AG09309 (cell line): ENCODE measurements around the gene CDK14.

ENCODE experiments used
- DNase-seq: peaks from one replicate; pipeline ENCODE4 v3.0.0-alpha.2; 2010; ENCODE audit warnings: low read depth
- H3K4me3 ChIP-seq: 2 replicates; pipeline ENCODE4 v1.5.1; 2011; ENCODE audit warnings: mild to moderate bottlenecking, low read depth, low read length, moderate library complexity; ENCODE audit not compliant: control insufficient read depth
- CTCF ChIP-seq: IDR thresholded peaks from 2 replicates; pipeline ENCODE4 v1.5.1; 2011; ENCODE audit warnings: mild to moderate bottlenecking, low read depth, low read length, inconsistent platforms; ENCODE audit not compliant: insufficient read depth, control insufficient read depth; ENCODE audit errors: missing control alignments

The CDK14 gene

GRCh38 chr7:91140982-91141381 lies 544.9 kb downstream of the CDK14 start:
- H3K4me3 ChIP-seq: no peak overlapping the region
- DNase-seq: no peak
- TF ChIP-seq CTCF: no peak

GRCh38 chr7:91142743-91143142 lies 546.6 kb downstream of the CDK14 start:
- no peak overlapping the region for H3K4me3 ChIP-seq
- TF ChIP-seq CTCF: no peak
- no peak for DNase-seq

GRCh38 chr7:91149341-91150246 lies 553.5 kb downstream of the CDK14 start:
- no peak for DNase-seq
- no peak overlapping the region for H3K4me3 ChIP-seq
- TF ChIP-seq CTCF: no peak

DNA sequence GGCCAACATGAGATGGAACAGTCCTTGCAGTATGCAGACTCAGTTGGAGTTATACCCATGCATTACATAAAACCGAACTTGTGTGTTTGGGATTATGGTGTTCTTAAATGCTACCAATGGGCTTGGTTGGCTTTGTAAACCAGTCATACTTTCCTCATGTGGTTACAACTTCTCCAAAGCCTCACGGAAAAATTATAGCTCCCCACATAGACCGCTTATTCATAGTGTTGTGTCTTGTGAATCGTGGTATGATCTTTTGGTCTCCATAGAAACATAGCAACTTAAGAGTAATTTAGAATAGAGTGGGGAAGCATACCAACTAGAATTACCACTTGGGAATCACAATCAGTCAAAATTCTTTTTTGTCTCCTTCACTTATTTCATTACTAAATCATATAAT lies 555.8 kb downstream of the CDK14 start:
- no peak for DNase-seq
- H3K4me3 ChIP-seq: no peak overlapping the region
- TF ChIP-seq CTCF: no peak

DNA sequence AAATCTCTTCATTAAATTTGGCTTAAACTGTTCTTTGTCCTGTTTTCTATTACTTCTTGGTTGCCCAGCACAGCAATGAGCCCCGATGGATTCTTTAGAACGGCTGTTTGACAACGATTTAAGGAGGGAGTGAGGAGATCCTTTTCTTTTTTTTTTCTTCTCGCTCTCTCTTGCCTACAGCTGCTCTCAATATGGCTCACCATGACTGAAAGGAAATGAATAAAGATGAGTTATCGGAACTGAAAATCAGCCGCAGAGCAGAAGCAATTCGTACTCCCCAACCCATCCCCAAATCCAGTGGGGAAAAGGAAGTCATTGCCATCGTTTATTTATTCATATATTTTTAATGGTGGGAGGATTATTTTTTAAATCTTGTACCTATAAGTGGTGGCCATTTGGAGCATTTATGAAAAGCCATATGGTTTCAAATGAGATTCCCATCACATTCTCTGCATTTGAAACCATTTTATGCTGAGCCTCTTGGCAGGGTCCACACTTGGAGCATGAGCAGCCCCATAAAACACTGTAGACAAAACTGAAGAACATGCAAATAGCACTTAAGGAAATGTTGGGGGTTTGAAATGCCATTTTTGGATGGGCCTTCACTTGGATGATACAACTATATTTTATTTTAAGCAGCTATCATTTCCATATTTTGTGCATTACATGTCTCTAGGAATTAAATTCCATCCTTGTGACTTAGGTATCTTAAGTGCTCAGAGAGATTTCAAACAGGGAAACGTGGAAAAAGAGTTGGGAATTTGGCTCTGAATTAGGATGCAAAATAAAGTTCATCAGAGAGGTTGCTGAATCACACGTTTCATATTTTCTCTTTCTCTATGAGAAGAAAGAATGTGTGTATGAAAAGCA lies 560.4 kb downstream of the CDK14 start:
- no peak for DNase-seq
- no peak for TF ChIP-seq CTCF
- no peak overlapping the region for H3K4me3 ChIP-seq

- no peak for DNase-seq
- no peak for TF ChIP-seq CTCF
- H3K4me3 ChIP-seq: no peak overlapping the region
These were observed 561.6 kb downstream of the CDK14 start for GRCh38 chr7:91157579-91158320.
